CD4-positive, alpha-beta T cell (primary cell): Measurements from ENCODE around the gene ZNF439. TPM values are rescaled to one million over a fixed set of nuclear protein-coding genes. Genes with fewer than 3 reads are reported as not detected.
"Not testable (repeated sequence)": the region's sequence is repeated elsewhere in the genome, so short reads cannot be mapped to it uniquely, and the experiment has no call there.

Source experiments
- ATAC-seq: fragments of 200-7000 bp; cut with Tn5 transposase; one replicate; pipeline ENCODE4 v1.10.0; 2022; ENCODE audit warnings: mild to moderate bottlenecking; ENCODE audit not compliant: poor library complexity
- CTCF ChIA-PET: fragments of 350-600 bp; sonication (Branson Sonifier 250); formaldehyde crosslinking; loops from one replicate; lab custom pipeline; 2021; ENCODE audit warnings: antibody characterized with exemption, inconsistent platforms; lab: Charles Lee
- POLR2A ChIA-PET: fragments of 350-600 bp; sonication (Branson Sonifier 250); formaldehyde crosslinking; loops from one replicate; lab custom pipeline; 2021; ENCODE audit warnings: antibody characterized with exemption, inconsistent platforms; lab: Charles Lee
- DNase-seq, 14 experiments: peaks; one replicate each; pipeline ENCODE4 v3.0.0-alpha.2; 2013 to 2020; ENCODE audit warnings: mixed read lengths in 2 of 14
- H3K27ac ChIP-seq, 2 donors: one replicate each; pipeline versions ENCODE4 v1.5.1 to v1.7.0; 2013; ENCODE audit warnings: low read length in 2 of 2, low read depth in 1 of 2, mild to moderate bottlenecking in 1 of 2
- H3K27me3 ChIP-seq, 2 experiments: 1 replicate in 1 of 2; 2 replicates in 1 of 2; pipeline versions ENCODE4 v1.6.1 to v1.7.0; 2013; ENCODE audit warnings: low read length in 2 of 2, control low read depth in 1 of 2, mild to moderate bottlenecking in 1 of 2, moderate library complexity in 1 of 2; ENCODE audit not compliant: insufficient read depth in 2 of 2, control insufficient read depth in 1 of 2
- H3K36me3 ChIP-seq: one replicate; pipeline ENCODE4 v1.6.1; 2013; ENCODE audit warnings: low read length, control low read depth; ENCODE audit not compliant: insufficient read depth
- H3K4me1 ChIP-seq: one replicate; pipeline ENCODE4 v1.6.1; 2013; ENCODE audit warnings: low read length, control low read depth; ENCODE audit not compliant: insufficient read depth
- H3K4me3 ChIP-seq: one replicate; pipeline ENCODE4 v1.5.1; 2013; ENCODE audit warnings: mild to moderate bottlenecking, low read length, moderate library complexity
- H3K9me3 ChIP-seq, 2 experiments: 1 replicate in 1 of 2; 2 replicates in 1 of 2; pipeline versions ENCODE4 v1.6.1 to v1.7.0; 2013; ENCODE audit warnings: low read length in 2 of 2, mild to moderate bottlenecking in 2 of 2, control low read depth in 1 of 2, moderate library complexity in 1 of 2; ENCODE audit not compliant: control insufficient read depth in 1 of 2, insufficient read depth in 1 of 2
- H3K27ac Mint-ChIP-seq: one replicate; pipeline ENCODE4 v1.8.0; 2020; ENCODE audit warnings: mixed read lengths
- H3K27me3 Mint-ChIP-seq: one replicate; pipeline ENCODE4 v1.8.0; 2021; ENCODE audit warnings: mixed read lengths
- H3K36me3 Mint-ChIP-seq: one replicate; pipeline ENCODE4 v1.8.0; 2021; ENCODE audit warnings: low read depth, mixed read lengths
- H3K4me1 Mint-ChIP-seq: one replicate; pipeline ENCODE4 v1.8.0; 2021; ENCODE audit warnings: low read depth, mixed read lengths
- H3K4me3 Mint-ChIP-seq: one replicate; pipeline ENCODE4 v1.8.0; 2020; ENCODE audit warnings: mild to moderate bottlenecking, mixed read lengths
- H3K9me3 Mint-ChIP-seq: one replicate; pipeline ENCODE4 v1.8.0; 2020; ENCODE audit warnings: mixed read lengths
- CTCF ChIP-seq: fragments of 200-600 bp; IDR thresholded peaks from one replicate; pipeline ENCODE4 v1.8.0; 2022; ENCODE audit warnings: antibody characterized with exemption, mild to moderate bottlenecking
- intact Hi-C, 2 experiments: fragments of 100-400 bp; cut with DNase I in 1 of 2; cut with micrococcal nuclease in 1 of 2; formaldehyde crosslinking; loops; one replicate each; pipeline versions ENCODE4 v1.15.1 to v1.9.0; 2023 to 2025; cut with DNase I, micrococcal nuclease
- total RNA-seq, 174 experiments: library from RNA in 2 of 174; stranded (reverse) in 2 of 174; gene quantifications; one replicate each; pipeline ENCODE4 v1.2.3 and lab custom pipeline; 2021 to 2026

Gene ZNF439
- total RNA-seq, 2 experiments from 2014 or later = 6.3 to 6.6 TPM

- no peak for DNase-seq
- no peak overlapping the region for H3K4me3 ChIP-seq
- no peak for TF ChIP-seq CTCF
- H3K9me3 Mint-ChIP-seq = peaks cover 8% of the 10 kb centered on the region
- H3K4me1 Mint-ChIP-seq = no peaks in the 10 kb centered on the region
- H3K27me3 Mint-ChIP-seq = no peaks in the 10 kb centered on the region
- peaks cover 13% of the 10 kb centered on the region for H3K36me3 ChIP-seq
- peaks cover 84% of the 10 kb centered on the region for H3K36me3 Mint-ChIP-seq
- H3K27ac Mint-ChIP-seq = no peak overlapping the region
- H3K4me1 ChIP-seq = no peaks in the 10 kb centered on the region
- no peaks in the 10 kb centered on the region for H3K27me3 ChIP-seq
- ATAC-seq = no peak
- POLR2A ChIA-PET = no interaction called here
- H3K4me3 Mint-ChIP-seq = no peak overlapping the region
- peaks cover 26 to 51% of the 10 kb centered on the region in 2 experiments for H3K9me3 ChIP-seq
- H3K27ac ChIP-seq = no peak overlapping the region
- intact Hi-C loops = no loop called here
- CTCF ChIA-PET = no interaction called here
Measured at GRCh38 chr19:11905928-11906327, 57.4 kb downstream of the ZNF439 start.

GRCh38 chr19:11911937-11912336 is 63.4 kb downstream of the ZNF439 start:
- intact Hi-C loops, H3K9me3 Mint-ChIP-seq, H3K36me3 ChIP-seq, H3K4me3 ChIP-seq, H3K4me1 Mint-ChIP-seq, H3K27ac ChIP-seq, H3K27me3 ChIP-seq, POLR2A ChIA-PET, ATAC-seq, H3K27ac Mint-ChIP-seq, CTCF ChIA-PET, H3K27me3 Mint-ChIP-seq, DNase-seq, H3K4me3 Mint-ChIP-seq, H3K4me1 ChIP-seq: not testable (repeated sequence)
- peaks cover 22 to 39% of the 10 kb centered on the region in 2 experiments for H3K9me3 ChIP-seq
- peaks cover 57% of the 10 kb centered on the region for H3K36me3 Mint-ChIP-seq

DNA sequence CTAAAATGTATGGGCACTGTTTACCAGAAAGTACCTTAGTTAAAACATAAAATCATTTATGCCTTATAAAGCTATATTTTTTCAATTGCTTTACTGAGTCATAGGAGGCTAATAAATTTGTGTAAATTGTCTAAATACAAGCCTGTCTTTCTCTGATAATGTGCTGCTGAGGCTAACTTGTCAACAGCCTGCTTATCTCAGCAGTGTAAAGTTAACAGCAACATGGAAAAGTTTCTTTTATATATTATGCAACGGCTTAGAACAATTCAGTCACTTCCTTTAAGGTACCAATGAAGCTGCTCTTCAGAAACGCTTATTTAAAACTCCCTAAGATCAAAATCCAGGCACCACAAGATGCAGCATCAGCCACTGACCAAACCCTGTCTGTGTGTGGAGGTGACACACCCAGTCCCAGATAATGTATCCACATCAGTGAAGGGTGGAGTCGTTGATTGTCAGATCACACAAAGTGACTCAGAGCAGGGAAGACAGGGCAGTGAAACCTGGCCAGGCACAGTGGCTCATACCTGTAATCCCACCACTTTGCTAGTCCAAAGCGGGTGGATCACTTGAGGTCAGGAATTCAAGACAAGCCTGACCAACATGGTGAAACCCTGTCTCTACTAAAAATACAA is 66.0 kb downstream of the ZNF439 start:
- H3K4me3 Mint-ChIP-seq, DNase-seq, H3K27ac ChIP-seq, H3K27ac Mint-ChIP-seq, H3K36me3 ChIP-seq, intact Hi-C loops, CTCF ChIA-PET, POLR2A ChIA-PET, H3K4me3 ChIP-seq, H3K4me1 Mint-ChIP-seq, H3K9me3 Mint-ChIP-seq, H3K27me3 ChIP-seq, ATAC-seq, H3K4me1 ChIP-seq, H3K27me3 Mint-ChIP-seq: not testable (repeated sequence)
- peaks cover 24 to 39% of the 10 kb centered on the region in 2 experiments for H3K9me3 ChIP-seq
- H3K36me3 Mint-ChIP-seq = peaks cover 31% of the 10 kb centered on the region

Other genes starting within 250 kb of the ZNF439 start
- 1 to 10 TPM; 1.7 to 2.2 TPM for gene ZNF823, start 109.8 kb upstream of the ZNF439 start, total RNA-seq
- 1 to 10 TPM; 2.6 to 4.1 TPM for gene ZNF441, start 81.7 kb upstream of the ZNF439 start, total RNA-seq
- 1 to 10 TPM in 1 of 2 experiments, under 1 TPM in 1; 0.41 to 1.1 TPM for gene ZNF491, start 50.2 kb upstream of the ZNF439 start, total RNA-seq
- gene ZNF440, start 34.5 kb upstream of the ZNF439 start, total RNA-seq = 1 to 10 TPM; 5.8 to 6.8 TPM
- gene ZNF69, start 39.1 kb downstream of the ZNF439 start, total RNA-seq = 1 to 10 TPM; 2.4 to 3.5 TPM
- gene ZNF700, start 76.4 kb downstream of the ZNF439 start, total RNA-seq = 10 to 100 TPM; 13.2 to 14.5 TPM
- 1 to 10 TPM; 2.5 to 2.9 TPM for gene ZNF763, start 116.3 kb downstream of the ZNF439 start, total RNA-seq
- 1 to 10 TPM; 2.6 to 2.8 TPM for gene ZNF433, start 187.0 kb downstream of the ZNF439 start, total RNA-seq
- gene ZNF878, start 204.2 kb downstream of the ZNF439 start, total RNA-seq = not detected
- 10 to 100 TPM; 22.2 to 23.7 TPM for gene ZNF844, start 216.0 kb downstream of the ZNF439 start, total RNA-seq